Urinary bladder (tissue), 4 donors: ENCODE results near the gene OR2T29. TPM values are rescaled to one million over a fixed set of nuclear protein-coding genes. Genes with fewer than 3 reads are reported as not detected.
"Not testable (repeated sequence)": the region's sequence is repeated elsewhere in the genome, so short reads cannot be mapped to it uniquely, and the experiment has no call there.

ENCODE experiments used
- DNase-seq: peaks from one replicate; pipeline ENCODE4 v3.0.0-alpha.2; 2015; ENCODE audit errors: extremely low spot score
- H3K27ac ChIP-seq: one replicate; pipeline ENCODE4 v1.5.1; 2013; ENCODE audit warnings: low read depth, mild to moderate bottlenecking, moderate library complexity
- H3K36me3 ChIP-seq: one replicate; pipeline ENCODE4 v1.6.1; 2013; ENCODE audit warnings: mild to moderate bottlenecking, moderate library complexity; ENCODE audit not compliant: insufficient read depth
- H3K4me1 ChIP-seq: one replicate; pipeline ENCODE4 v1.6.1; 2013; ENCODE audit warnings: mild to moderate bottlenecking, moderate library complexity; ENCODE audit not compliant: insufficient read depth
- H3K4me3 ChIP-seq: one replicate; pipeline ENCODE4 v1.5.1; 2013; ENCODE audit warnings: low read depth, low read length
- WGBS: extraction: QIAGEN DNeasy Blood & Tissue Kit; methylation state at CpG from one replicate; pipeline ENCODE4 v1.1.7; 2013; 5-methylcytosine and 5-hydroxymethylcytosine counted together
- polyA plus RNA-seq: library from polyadenylated mRNA; stranded (reverse); fragments of 200-250 nt; gene quantifications from one replicate; pipeline ENCODE4 v1.2.3, GENCODE V29; 2013
- small RNA-seq: library from RNA; depleted of rRNA; stranded (forward); fragments of <200 nt; gene quantifications from one replicate; pipeline ENCODE3, GENCODE V24; 2014
- total RNA-seq: library from RNA; depleted of rRNA; stranded (reverse); fragments of >200 nt; gene quantifications from one replicate; pipeline ENCODE4 v1.2.3, GENCODE V29; 2014
- donor health status: healthy with polysubstance abuse.
- donor health status: healthy.

The OR2T29 gene
- total and polyA plus RNA-seq, 2 donors = not detected

- DNase-seq, H3K4me1 ChIP-seq, H3K27ac ChIP-seq, H3K4me3 ChIP-seq, H3K36me3 ChIP-seq: not testable (repeated sequence)
- WGBS = no CpG with 5 or more reads among the region's 1 CpG
Measured at GRCh38 chr1:248572049-248572448, 9.5 kb upstream of the OR2T29 start.

GRCh38 chr1:248570811-248571210 is 8.2 kb upstream of the OR2T29 start:
- WGBS = 78% methylated on average over 3 of the region's 3 CpGs
- H3K36me3 ChIP-seq, H3K27ac ChIP-seq, H3K4me1 ChIP-seq, H3K4me3 ChIP-seq, DNase-seq: not testable (repeated sequence)

DNA sequence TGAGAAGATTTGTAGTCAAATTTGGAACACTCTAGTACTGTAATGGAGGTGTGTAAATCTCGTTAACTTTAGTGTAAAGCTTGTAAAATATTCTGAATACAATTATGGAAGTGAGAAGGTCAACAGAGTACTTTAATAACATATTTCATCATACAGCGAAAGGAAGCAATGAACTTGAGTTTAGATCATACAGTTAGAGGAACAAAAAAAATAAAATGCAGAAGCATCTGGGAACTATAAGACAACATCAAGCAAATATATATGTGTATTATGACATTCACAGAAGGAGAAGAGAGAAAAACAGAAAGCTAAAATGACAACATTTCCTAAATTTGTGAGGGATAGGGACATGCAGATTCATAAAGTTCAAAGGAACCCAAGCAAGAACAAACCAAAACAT is 6.5 kb upstream of the OR2T29 start:
- not testable (repeated sequence) for H3K27ac ChIP-seq, H3K4me1 ChIP-seq, H3K36me3 ChIP-seq, DNase-seq, H3K4me3 ChIP-seq
- 67% methylated on average over 2 of the region's 2 CpGs for WGBS

DNA sequence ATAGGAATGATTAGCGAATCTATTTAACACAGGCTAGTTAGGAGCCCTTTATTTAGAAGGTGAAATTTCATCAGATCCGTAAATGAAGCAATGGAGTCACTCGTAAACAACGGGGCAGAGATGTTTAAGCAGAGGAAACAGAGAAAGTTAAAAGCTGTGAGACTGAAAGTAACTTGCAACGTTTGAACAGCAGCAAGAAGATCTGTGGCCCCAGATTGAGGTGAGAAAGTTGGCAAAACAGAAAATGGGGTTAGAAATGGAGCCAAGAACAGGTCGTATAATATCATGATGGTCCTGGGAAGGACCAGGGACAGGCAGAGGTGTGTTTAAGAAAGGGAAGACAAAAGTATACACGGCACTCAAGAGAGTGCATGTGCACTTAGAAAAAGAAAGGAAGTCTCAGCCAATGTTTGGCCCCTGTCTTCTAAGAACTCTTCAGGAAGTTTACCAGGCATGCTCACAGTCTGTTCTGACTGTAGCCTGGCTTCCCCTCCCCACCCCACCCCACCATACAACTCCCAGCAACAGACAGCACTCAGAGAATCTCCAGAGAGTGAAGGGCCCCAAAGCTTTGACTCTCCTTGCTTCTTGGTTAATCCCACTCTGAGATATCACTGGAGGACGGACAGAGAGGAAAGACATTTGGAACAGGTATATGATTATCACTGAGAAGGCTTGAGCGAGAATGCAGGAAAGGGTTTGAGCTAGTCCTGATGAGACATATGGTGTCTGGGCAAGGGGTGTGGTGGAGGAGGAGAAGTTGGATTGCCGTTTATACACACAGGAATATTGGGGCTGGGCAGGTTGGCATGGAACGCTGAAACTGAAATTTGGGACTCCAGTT is 3.2 kb upstream of the OR2T29 start:
- H3K4me1 ChIP-seq, H3K27ac ChIP-seq, H3K4me3 ChIP-seq, DNase-seq, H3K36me3 ChIP-seq: not testable (repeated sequence)
- WGBS = 61% methylated on average over 11 of the region's 11 CpGs

DNA sequence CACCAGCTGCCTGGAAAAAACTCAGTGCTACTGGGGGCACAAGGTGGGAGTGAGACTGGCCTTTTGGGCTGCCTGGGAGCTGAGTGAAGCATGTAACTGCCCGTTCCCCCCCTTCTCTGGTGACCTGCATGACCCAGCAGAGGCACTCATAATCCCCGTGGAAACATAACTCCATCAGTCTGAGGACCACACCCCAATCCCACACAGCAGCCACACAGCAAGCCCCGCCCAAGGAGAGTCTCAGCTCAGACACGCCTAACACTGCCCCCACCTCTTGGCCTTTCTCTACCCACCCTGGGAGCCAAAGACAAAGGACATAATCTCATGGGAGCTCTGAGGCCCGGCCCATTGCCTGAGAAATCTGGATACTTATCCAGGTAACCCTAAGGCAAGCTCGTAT is 11.5 kb downstream of the OR2T29 start:
- DNase-seq, H3K4me1 ChIP-seq, H3K36me3 ChIP-seq, H3K4me3 ChIP-seq, H3K27ac ChIP-seq: not testable (repeated sequence)
- WGBS = no CpG with 5 or more reads among the region's 6 CpGs

DNA sequence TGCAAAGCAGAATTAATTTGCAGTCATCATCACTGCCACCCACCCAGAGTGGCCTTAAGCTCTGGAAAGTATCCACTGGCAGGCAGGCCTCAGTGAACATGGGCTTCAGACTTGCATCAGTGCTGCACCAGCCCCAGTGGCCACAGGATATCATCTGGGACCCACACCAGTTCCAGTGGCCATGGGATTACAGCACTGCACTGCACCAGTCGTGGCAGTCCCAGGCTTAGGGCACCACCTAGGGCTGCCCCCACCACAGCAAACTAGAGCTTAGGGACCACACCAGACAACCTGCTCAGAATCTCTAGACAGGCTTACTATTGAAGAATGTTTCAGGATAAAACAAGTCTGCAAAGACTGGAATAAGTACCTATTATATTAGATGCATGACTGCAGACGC is 15.2 kb downstream of the OR2T29 start:
- H3K4me1 ChIP-seq, DNase-seq, H3K36me3 ChIP-seq, H3K27ac ChIP-seq, H3K4me3 ChIP-seq: not testable (repeated sequence)
- WGBS = no CpG with 5 or more reads among the region's 2 CpGs

GRCh38 chr1:248537449-248537848 is 25.1 kb downstream of the OR2T29 start:
- not testable (repeated sequence) for H3K4me1 ChIP-seq, DNase-seq, H3K4me3 ChIP-seq, H3K36me3 ChIP-seq, H3K27ac ChIP-seq

DNA sequence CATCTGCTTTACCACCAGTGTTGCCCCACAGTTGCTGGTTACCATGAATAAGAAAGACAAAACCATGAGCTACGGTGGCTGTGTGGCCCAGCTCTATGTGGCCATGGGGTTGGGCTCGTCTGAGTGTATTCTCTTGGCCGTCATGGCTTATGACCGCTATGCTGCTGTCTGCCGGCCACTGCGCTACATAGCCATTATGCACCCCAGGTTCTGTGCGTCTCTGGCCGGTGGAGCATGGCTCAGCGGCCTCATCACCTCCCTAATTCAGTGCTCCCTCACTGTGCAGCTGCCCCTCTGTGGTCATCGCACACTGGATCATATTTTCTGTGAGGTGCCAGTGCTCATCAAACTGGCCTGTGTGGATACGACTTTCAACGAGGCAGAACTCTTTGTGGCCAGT is 40.7 kb downstream of the OR2T29 start:
- H3K27ac ChIP-seq = no peak overlapping the region
- DNase-seq = no peak
- H3K4me3 ChIP-seq = no peak overlapping the region
- 87% methylated on average over 12 of the region's 12 CpGs for whole genome bisulfite sequencing
- no peaks in the 10 kb centered on the region for H3K4me1 ChIP-seq
- H3K36me3 ChIP-seq = no peaks in the 10 kb centered on the region

GRCh38 chr1:248510217-248510616 is 52.4 kb downstream of the OR2T29 start:
- H3K4me3 ChIP-seq, DNase-seq, H3K4me1 ChIP-seq, H3K27ac ChIP-seq, H3K36me3 ChIP-seq: not testable (repeated sequence)

GRCh38 chr1:248507773-248508172 is 54.8 kb downstream of the OR2T29 start, which contains the start of gene OR2G6:
OR2G6 (plus strand) TSS chr1:248508073; CDS start chr1:248521647, 13,574 bp downstream.
- WGBS = no CpG with 5 or more reads among the region's 2 CpGs
- H3K4me3 ChIP-seq = not testable (repeated sequence)

More at GRCh38 chr1:248507773-248508172, 54.8 kb downstream of the OR2T29 start, which contains the start of gene OR2G6:
- not testable (repeated sequence) for DNase-seq, H3K4me1 ChIP-seq, H3K27ac ChIP-seq, H3K36me3 ChIP-seq

Small RNAs within 50 kb of the gene (small RNA-seq; reads per million reads assigned to genes)
- gene RF00019 = not detected

Other genes starting within 250 kb of the OR2T29 start
- not detected for gene OR2M7, start 238.2 kb downstream of the OR2T29 start, total RNA-seq
- gene OR2M7, start 238.2 kb downstream of the OR2T29 start, polyA plus RNA-seq = not detected
- gene OR14C36, start 214.0 kb downstream of the OR2T29 start, total RNA-seq = not detected
- not detected for gene OR14C36, start 214.0 kb downstream of the OR2T29 start, polyA plus RNA-seq
- gene OR2T4, start 201.1 kb downstream of the OR2T29 start, total RNA-seq = not detected
- gene OR2T4, start 201.1 kb downstream of the OR2T29 start, polyA plus RNA-seq = not detected
- gene OR2T6, start 187.0 kb downstream of the OR2T29 start, total RNA-seq = not detected
- not detected for gene OR2T6, start 187.0 kb downstream of the OR2T29 start, polyA plus RNA-seq
- gene OR2T1, start 159.7 kb downstream of the OR2T29 start, total RNA-seq = not detected
- not detected for gene OR2T1, start 159.7 kb downstream of the OR2T29 start, polyA plus RNA-seq
- gene OR2T2, start 117.1 kb downstream of the OR2T29 start, total RNA-seq = not detected
- gene OR2T2, start 117.1 kb downstream of the OR2T29 start, polyA plus RNA-seq = not detected
- not detected for gene OR2T3, start 89.4 kb downstream of the OR2T29 start, total RNA-seq
- not detected for gene OR2T3, start 89.4 kb downstream of the OR2T29 start, polyA plus RNA-seq
- gene OR2T5, start 74.2 kb downstream of the OR2T29 start, total RNA-seq = not detected
- gene OR2T5, start 74.2 kb downstream of the OR2T29 start, polyA plus RNA-seq = not detected
- not detected for gene OR2G6, start 54.7 kb downstream of the OR2T29 start, total RNA-seq
- gene OR2G6, start 54.7 kb downstream of the OR2T29 start, polyA plus RNA-seq = not detected
- not detected for gene OR2T34, start 12.0 kb upstream of the OR2T29 start, total RNA-seq
- not detected for gene OR2T34, start 12.0 kb upstream of the OR2T29 start, polyA plus RNA-seq
- not detected for gene OR2T10, start 34.9 kb upstream of the OR2T29 start, total RNA-seq
- not detected for gene OR2T10, start 34.9 kb upstream of the OR2T29 start, polyA plus RNA-seq
- gene OR2T11, start 72.3 kb upstream of the OR2T29 start, total RNA-seq = not detected
- not detected for gene OR2T11, start 72.3 kb upstream of the OR2T29 start, polyA plus RNA-seq
- not detected for gene OR2T35, start 82.5 kb upstream of the OR2T29 start, total RNA-seq
- gene OR2T35, start 82.5 kb upstream of the OR2T29 start, polyA plus RNA-seq = not detected
- not detected for gene OR2T27, start 92.8 kb upstream of the OR2T29 start, total RNA-seq
- not detected for gene OR2T27, start 92.8 kb upstream of the OR2T29 start, polyA plus RNA-seq
- gene OR14I1, start 140.0 kb upstream of the OR2T29 start, total RNA-seq = not detected
- not detected for gene OR14I1, start 140.0 kb upstream of the OR2T29 start, polyA plus RNA-seq
- not detected for gene LYPD8, start 193.0 kb upstream of the OR2T29 start, total RNA-seq
- not detected for gene LYPD8, start 193.0 kb upstream of the OR2T29 start, polyA plus RNA-seq